Spleen (tissue), 11 donors: ENCODE results near the gene TSNAXIP1. TPM values are rescaled to one million over a fixed set of nuclear protein-coding genes. Genes with fewer than 3 reads are reported as not detected.
A peak's percentile ranks its signal among the peaks of the same experiment; 100 is the strongest.

Source experiments
- DNase-seq: peaks from one replicate; pipeline ENCODE4 v3.0.0-alpha.2; 2020
- H3K27ac ChIP-seq, 8 donors: fragments of 200-600 bp; sonication (generic) in 7 of 8; 1 replicate in 4 of 8; 2 replicates in 4 of 8; pipeline versions ENCODE4 v1.5.0 to v1.8.0; 2016 to 2021; ENCODE audit warnings: inconsistent platforms in 4 of 8, mild to moderate bottlenecking in 4 of 8, moderate library complexity in 1 of 8
- H3K27me3 ChIP-seq, 7 donors: fragments of 200-600 bp; sonication (generic) in 6 of 7; replicated peaks in 1 of 7; 1 replicate in 4 of 7; 2 replicates in 3 of 7; pipeline versions ENCODE4 v1.5.0 to v1.8.0; 2016 to 2021; ENCODE audit warnings: inconsistent platforms in 3 of 7, mild to moderate bottlenecking in 1 of 7
- H3K36me3 ChIP-seq, 6 donors: fragments of 200-600 bp; sonication (generic) in 5 of 6; 1 replicate in 4 of 6; 2 replicates in 2 of 6; pipeline versions ENCODE4 v1.5.0 to v1.8.0; 2016 to 2021; ENCODE audit warnings: inconsistent platforms in 2 of 6
- H3K4me1 ChIP-seq, 6 donors: fragments of 200-600 bp; sonication (generic) in 5 of 6; 1 replicate in 3 of 6; 2 replicates in 3 of 6; pipeline versions ENCODE4 v1.5.0 to v1.8.0; 2016 to 2021; ENCODE audit warnings: inconsistent platforms in 3 of 6
- H3K4me3 ChIP-seq, 8 donors: fragments of 200-600 bp; sonication (generic) in 7 of 8; 1 replicate in 4 of 8; 2 replicates in 4 of 8; pipeline versions ENCODE4 v1.5.0 to v1.8.0; 2016 to 2021; ENCODE audit warnings: inconsistent platforms in 4 of 8, mild to moderate bottlenecking in 4 of 8, moderate library complexity in 2 of 8
- H3K9me3 ChIP-seq, 8 donors: fragments of 200-600 bp; sonication (generic) in 7 of 8; 1 replicate in 4 of 8; 2 replicates in 4 of 8; pipeline versions ENCODE4 v1.5.0 to v1.8.0; 2016 to 2021; ENCODE audit warnings: inconsistent platforms in 4 of 8
- CTCF ChIP-seq, 11 experiments: fragments of 200-600 bp in 7 of 11; fragments of 450-650 bp in 4 of 11; sonication (generic) in 4 of 11; IDR thresholded peaks in 8 of 11; conservative IDR thresholded peaks in 3 of 11; 1 replicate in 7 of 11; 2 replicates in 4 of 11; pipeline versions ENCODE4 v1.4.0 to v1.8.0; 2016 to 2021; ENCODE audit warnings: antibody characterized with exemption in 11 of 11, inconsistent platforms in 4 of 11, mild to moderate bottlenecking in 1 of 11
- POLR2A ChIP-seq, 3 donors: fragments of 450-650 bp; IDR thresholded peaks; one replicate each; pipeline ENCODE4 v1.5.1; 2017; ENCODE audit warnings: antibody characterized with exemption in 3 of 3, mild to moderate bottlenecking in 1 of 3
- POLR2AphosphoS5 ChIP-seq, 3 donors: sonication (generic); formaldehyde crosslinking; IDR thresholded peaks; one replicate each; pipeline ENCODE4 v1.5.1; 2017; ENCODE audit warnings: antibody characterized with exemption in 3 of 3
- WGBS, 5 donors: extraction: QIAGEN DNeasy Blood & Tissue Kit in 3 of 5; methylation state at CpG; one replicate each; pipeline versions ENCODE4 v1.1.5 to v1.1.7; 2013 to 2018; 5-methylcytosine and 5-hydroxymethylcytosine counted together
- intact Hi-C: fragments of 100-400 bp; cut with DNase I; formaldehyde crosslinking; loops from one replicate; pipeline ENCODE4 v1.15.0; 2023; ENCODE audit warnings: low total_unique reads
- polyA plus RNA-seq, 3 donors: library from polyadenylated mRNA; stranded (reverse); fragments of 200-250 nt; gene quantifications; one replicate each; pipeline ENCODE4 v1.2.1, GENCODE V29; 2013
- total RNA-seq, 7 donors: library from RNA; depleted of rRNA in 3 of 7; stranded (reverse); fragments of >200 nt in 3 of 7; fragmentation: NEBNext Ultra II Directional in 4 of 7; extraction: Animal tissue kit (Norgen Biotek cat#: 25700) in 4 of 7; gene quantifications; one replicate each; pipeline versions ENCODE4 v1.1.0 to v1.2.1, GENCODE V29; 2016 to 2021
- donor health status: healthy with polysubstance abuse.
- donor health status: DM: no; HTN: no; CAD: no; lungs with moderate emphysema.
- donor health status: DM: no; HTN: no; CAD: no.
- donor health status: Bipolar disorder and iron deficiency.
- donor health status: healthy.
- donor health status: DM: no; HTN: no; CAD: no.
- donor health status: DM: yes; HTN: yes; CAD: no.

Gene TSNAXIP1
- total and polyA plus RNA-seq, 10 donors, result 0.44 to 2.7 (median 0.86) TPM

- WGBS, 5 donors, result 54 to 67% (median 62%) methylated on average over 5 of the region's 5 CpGs
- no peak for DNase-seq
- intact Hi-C loops, result loop anchor here (10.0 kb wide), 1 partner anchor 89 kb away; the partner anchor contains the start of genes CTRL and PSMB10
- H3K9me3 ChIP-seq, result no peaks in the 10 kb centered on the region
- peak overlapping the region in 7 of 8 donors; percentile 92 to 100 (median 95) for H3K27ac ChIP-seq
- H3K27me3 ChIP-seq, result no peaks in the 10 kb centered on the region
- H3K4me3 ChIP-seq, result peak overlapping the region in 7 of 8 donors; percentile 70 to 100 (median 98)
- TF ChIP-seq POLR2AphosphoS5 (IDR thresholded peaks at IDR 0.05) (no peak), CTCF (IDR thresholded peaks at IDR 0.05 in 8 of 11, conservative IDR thresholded peaks at IDR 0.05 in 3 of 11) (no peak)
- H3K36me3 ChIP-seq, result peaks cover 0 to 12% (median 0%) of the 10 kb centered on the region in 6 donors
- H3K4me1 ChIP-seq, result peaks cover 40 to 81% (median 65%) of the 10 kb centered on the region in 6 donors
Observed at GRCh38 chr16:67845291-67846062, 38.8 kb downstream of the TSNAXIP1 start.

- peaks cover 40 to 86% (median 67%) of the 10 kb centered on the region in 6 donors for H3K4me1 ChIP-seq
- 0 to 4% (median 3%) methylated on average over 2 of the region's 2 CpGs for WGBS, 5 donors
- H3K4me3 ChIP-seq, result peak overlapping the region; percentile 61 to 100 (median 98)
- no peak for DNase-seq
- no peaks in the 10 kb centered on the region for H3K27me3 ChIP-seq
- H3K9me3 ChIP-seq, result no peaks in the 10 kb centered on the region
- TF ChIP-seq POLR2AphosphoS5 (IDR thresholded peaks at IDR 0.05), result no peak
- TF ChIP-seq CTCF (IDR thresholded peaks at IDR 0.05 in 8 of 11, conservative IDR thresholded peaks at IDR 0.05 in 3 of 11), result no peak
- TF ChIP-seq POLR2A (IDR thresholded peaks at IDR 0.05), result no peak
- H3K36me3 ChIP-seq, result peaks cover 0 to 15% (median 0%) of the 10 kb centered on the region in 6 donors
- intact Hi-C loops, result loop anchor here (10.0 kb wide), 1 partner anchor 89 kb away; the partner anchor contains the start of genes CTRL and PSMB10
- peak overlapping the region; percentile 75 to 100 (median 94) for H3K27ac ChIP-seq
Observed at GRCh38 chr16:67846063-67846319, 39.3 kb downstream of the TSNAXIP1 start.

- TF ChIP-seq POLR2A (IDR thresholded peaks at IDR 0.05) (peak in 2 of 3 donors; percentile 38 to 59), CTCF (IDR thresholded peaks at IDR 0.05 in 8 of 11, conservative IDR thresholded peaks at IDR 0.05 in 3 of 11) (peak in 4 of 11 experiments; percentile 9 to 52 (median 23)), POLR2AphosphoS5 (IDR thresholded peaks at IDR 0.05) (peak; percentile 88 to 95 (median 91))
- DNase-seq, result peak; percentile 99
- Histone ChIP-seq H3K36me3 (peaks cover 0 to 15% (median 0%) of the 10 kb centered on the region in 6 donors), H3K27ac (peak within 1 kb of the TSS; percentile 75 to 100 (median 94)), H3K4me1 (peaks cover 40 to 87% (median 67%) of the 10 kb centered on the region in 6 donors), H3K4me3 (peak within 1 kb of the TSS; percentile 61 to 100 (median 98)), H3K9me3 (no peaks in the 10 kb centered on the region), H3K27me3 (no peaks in the 10 kb centered on the region)
- intact Hi-C loops, result loop anchor here (10.0 kb wide), 1 partner anchor 88 kb away; the partner anchor contains the start of genes CTRL and PSMB10
- WGBS, 5 donors, result 0 to 1% (median 1%) methylated on average over 31 to 57 of the region's 57 CpGs
Observed at GRCh38 chr16:67846320-67847063, 39.8 kb downstream of the TSNAXIP1 start, which contains the start of gene NUTF2. Gene NUTF2 (plus strand): TSS chr16:67846933. CDS start chr16:67865131, 18,198 bp downstream.
